ENCODE results near the gene OSBPL2. TPM values are rescaled to one million over a fixed set of nuclear protein-coding genes. Genes with fewer than 3 reads are reported as not detected.

OSBPL2 gene
- total RNA-seq, 1 experiment from 2014 or later: 49.5 TPM

DNA sequence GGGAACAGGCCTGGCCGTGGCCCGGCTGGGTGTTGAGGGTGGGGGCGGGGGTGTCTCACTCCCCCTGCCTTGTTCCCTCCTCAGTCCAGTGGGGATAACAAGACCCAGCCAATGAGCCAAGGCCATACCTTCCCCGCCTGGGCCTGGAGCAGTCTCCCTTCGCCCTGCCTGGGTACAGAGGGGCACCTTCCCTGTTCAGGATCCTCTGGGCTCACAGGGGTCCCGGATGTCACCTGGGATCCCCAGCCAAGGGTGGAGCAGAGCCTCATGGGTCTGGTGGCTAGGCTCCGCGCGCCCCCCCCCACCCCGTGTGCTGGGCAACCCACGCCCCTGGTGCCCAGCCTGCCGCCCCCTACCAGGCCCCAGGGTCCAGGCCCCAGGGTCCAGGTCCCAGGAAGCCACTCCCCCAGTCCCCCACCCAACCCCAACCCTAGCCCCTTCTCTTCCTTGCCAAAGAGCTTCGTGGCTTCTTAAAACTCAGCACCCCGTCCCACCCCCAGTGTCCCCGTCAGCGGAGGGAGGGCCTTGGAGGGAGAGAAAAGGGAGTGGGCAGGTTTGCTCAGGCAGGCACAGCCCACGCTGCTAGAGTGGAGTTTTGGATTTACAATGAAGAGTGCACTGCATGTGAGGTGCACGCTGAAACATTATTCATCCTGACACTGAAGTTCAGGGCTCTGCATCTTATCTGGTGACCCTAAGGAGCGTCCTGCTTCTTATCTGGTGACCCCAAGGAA, 30.1 kb upstream of the OSBPL2 start (continued):
- TF ChIP-seq, protein P1, sequence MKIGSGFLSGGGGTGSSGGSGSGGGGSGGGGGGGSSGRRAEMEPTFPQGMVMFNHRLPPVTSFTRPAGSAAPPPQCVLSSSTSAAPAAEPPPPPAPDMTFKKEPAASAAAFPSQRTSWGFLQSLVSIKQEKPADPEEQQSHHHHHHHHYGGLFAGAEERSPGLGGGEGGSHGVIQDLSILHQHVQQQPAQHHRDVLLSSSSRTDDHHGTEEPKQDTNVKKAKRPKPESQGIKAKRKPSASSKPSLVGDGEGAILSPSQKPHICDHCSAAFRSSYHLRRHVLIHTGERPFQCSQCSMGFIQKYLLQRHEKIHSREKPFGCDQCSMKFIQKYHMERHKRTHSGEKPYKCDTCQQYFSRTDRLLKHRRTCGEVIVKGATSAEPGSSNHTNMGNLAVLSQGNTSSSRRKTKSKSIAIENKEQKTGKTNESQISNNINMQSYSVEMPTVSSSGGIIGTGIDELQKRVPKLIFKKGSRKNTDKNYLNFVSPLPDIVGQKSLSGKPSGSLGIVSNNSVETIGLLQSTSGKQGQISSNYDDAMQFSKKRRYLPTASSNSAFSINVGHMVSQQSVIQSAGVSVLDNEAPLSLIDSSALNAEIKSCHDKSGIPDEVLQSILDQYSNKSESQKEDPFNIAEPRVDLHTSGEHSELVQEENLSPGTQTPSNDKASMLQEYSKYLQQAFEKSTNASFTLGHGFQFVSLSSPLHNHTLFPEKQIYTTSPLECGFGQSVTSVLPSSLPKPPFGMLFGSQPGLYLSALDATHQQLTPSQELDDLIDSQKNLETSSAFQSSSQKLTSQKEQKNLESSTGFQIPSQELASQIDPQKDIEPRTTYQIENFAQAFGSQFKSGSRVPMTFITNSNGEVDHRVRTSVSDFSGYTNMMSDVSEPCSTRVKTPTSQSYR (CRISPR knock-in tag; IDR thresholded peaks at IDR 0.05): no peak
- TF ChIP-seq EMX1 (CRISPR knock-in tag; IDR thresholded peaks at IDR 0.05) (no peak), GRHL2 (CRISPR knock-in tag; IDR thresholded peaks at IDR 0.05; ENCODE audit: insufficient replicate concordance, severe bottlenecking) (no peak)
- TF ChIP-seq, protein P2, sequence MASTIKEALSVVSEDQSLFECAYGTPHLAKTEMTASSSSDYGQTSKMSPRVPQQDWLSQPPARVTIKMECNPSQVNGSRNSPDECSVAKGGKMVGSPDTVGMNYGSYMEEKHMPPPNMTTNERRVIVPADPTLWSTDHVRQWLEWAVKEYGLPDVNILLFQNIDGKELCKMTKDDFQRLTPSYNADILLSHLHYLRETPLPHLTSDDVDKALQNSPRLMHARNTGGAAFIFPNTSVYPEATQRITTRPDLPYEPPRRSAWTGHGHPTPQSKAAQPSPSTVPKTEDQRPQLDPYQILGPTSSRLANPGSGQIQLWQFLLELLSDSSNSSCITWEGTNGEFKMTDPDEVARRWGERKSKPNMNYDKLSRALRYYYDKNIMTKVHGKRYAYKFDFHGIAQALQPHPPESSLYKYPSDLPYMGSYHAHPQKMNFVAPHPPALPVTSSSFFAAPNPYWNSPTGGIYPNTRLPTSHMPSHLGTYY (CRISPR knock-in tag; IDR thresholded peaks at IDR 0.05): no peak
- TF ChIP-seq, protein P3, sequence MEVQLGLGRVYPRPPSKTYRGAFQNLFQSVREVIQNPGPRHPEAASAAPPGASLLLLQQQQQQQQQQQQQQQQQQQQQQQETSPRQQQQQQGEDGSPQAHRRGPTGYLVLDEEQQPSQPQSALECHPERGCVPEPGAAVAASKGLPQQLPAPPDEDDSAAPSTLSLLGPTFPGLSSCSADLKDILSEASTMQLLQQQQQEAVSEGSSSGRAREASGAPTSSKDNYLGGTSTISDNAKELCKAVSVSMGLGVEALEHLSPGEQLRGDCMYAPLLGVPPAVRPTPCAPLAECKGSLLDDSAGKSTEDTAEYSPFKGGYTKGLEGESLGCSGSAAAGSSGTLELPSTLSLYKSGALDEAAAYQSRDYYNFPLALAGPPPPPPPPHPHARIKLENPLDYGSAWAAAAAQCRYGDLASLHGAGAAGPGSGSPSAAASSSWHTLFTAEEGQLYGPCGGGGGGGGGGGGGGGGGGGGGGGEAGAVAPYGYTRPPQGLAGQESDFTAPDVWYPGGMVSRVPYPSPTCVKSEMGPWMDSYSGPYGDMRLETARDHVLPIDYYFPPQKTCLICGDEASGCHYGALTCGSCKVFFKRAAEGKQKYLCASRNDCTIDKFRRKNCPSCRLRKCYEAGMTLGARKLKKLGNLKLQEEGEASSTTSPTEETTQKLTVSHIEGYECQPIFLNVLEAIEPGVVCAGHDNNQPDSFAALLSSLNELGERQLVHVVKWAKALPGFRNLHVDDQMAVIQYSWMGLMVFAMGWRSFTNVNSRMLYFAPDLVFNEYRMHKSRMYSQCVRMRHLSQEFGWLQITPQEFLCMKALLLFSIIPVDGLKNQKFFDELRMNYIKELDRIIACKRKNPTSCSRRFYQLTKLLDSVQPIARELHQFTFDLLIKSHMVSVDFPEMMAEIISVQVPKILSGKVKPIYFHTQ (CRISPR knock-in tag; IDR thresholded peaks at IDR 0.05): no peak
- TF ChIP-seq, protein P4, sequence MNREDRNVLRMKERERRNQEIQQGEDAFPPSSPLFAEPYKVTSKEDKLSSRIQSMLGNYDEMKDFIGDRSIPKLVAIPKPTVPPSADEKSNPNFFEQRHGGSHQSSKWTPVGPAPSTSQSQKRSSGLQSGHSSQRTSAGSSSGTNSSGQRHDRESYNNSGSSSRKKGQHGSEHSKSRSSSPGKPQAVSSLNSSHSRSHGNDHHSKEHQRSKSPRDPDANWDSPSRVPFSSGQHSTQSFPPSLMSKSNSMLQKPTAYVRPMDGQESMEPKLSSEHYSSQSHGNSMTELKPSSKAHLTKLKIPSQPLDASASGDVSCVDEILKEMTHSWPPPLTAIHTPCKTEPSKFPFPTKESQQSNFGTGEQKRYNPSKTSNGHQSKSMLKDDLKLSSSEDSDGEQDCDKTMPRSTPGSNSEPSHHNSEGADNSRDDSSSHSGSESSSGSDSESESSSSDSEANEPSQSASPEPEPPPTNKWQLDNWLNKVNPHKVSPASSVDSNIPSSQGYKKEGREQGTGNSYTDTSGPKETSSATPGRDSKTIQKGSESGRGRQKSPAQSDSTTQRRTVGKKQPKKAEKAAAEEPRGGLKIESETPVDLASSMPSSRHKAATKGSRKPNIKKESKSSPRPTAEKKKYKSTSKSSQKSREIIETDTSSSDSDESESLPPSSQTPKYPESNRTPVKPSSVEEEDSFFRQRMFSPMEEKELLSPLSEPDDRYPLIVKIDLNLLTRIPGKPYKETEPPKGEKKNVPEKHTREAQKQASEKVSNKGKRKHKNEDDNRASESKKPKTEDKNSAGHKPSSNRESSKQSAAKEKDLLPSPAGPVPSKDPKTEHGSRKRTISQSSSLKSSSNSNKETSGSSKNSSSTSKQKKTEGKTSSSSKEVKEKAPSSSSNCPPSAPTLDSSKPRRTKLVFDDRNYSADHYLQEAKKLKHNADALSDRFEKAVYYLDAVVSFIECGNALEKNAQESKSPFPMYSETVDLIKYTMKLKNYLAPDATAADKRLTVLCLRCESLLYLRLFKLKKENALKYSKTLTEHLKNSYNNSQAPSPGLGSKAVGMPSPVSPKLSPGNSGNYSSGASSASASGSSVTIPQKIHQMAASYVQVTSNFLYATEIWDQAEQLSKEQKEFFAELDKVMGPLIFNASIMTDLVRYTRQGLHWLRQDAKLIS (CRISPR knock-in tag; IDR thresholded peaks at IDR 0.05; ENCODE audit: borderline replicate concordance): no peak
- TF ChIP-seq, protein P5, sequence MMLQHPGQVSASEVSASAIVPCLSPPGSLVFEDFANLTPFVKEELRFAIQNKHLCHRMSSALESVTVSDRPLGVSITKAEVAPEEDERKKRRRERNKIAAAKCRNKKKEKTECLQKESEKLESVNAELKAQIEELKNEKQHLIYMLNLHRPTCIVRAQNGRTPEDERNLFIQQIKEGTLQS (CRISPR knock-in tag; conservative IDR thresholded peaks at IDR 0.05): no peak
- TF ChIP-seq, protein P6, sequence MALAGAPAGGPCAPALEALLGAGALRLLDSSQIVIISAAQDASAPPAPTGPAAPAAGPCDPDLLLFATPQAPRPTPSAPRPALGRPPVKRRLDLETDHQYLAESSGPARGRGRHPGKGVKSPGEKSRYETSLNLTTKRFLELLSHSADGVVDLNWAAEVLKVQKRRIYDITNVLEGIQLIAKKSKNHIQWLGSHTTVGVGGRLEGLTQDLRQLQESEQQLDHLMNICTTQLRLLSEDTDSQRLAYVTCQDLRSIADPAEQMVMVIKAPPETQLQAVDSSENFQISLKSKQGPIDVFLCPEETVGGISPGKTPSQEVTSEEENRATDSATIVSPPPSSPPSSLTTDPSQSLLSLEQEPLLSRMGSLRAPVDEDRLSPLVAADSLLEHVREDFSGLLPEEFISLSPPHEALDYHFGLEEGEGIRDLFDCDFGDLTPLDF (CRISPR knock-in tag; IDR thresholded peaks at IDR 0.05): no peak

DNA sequence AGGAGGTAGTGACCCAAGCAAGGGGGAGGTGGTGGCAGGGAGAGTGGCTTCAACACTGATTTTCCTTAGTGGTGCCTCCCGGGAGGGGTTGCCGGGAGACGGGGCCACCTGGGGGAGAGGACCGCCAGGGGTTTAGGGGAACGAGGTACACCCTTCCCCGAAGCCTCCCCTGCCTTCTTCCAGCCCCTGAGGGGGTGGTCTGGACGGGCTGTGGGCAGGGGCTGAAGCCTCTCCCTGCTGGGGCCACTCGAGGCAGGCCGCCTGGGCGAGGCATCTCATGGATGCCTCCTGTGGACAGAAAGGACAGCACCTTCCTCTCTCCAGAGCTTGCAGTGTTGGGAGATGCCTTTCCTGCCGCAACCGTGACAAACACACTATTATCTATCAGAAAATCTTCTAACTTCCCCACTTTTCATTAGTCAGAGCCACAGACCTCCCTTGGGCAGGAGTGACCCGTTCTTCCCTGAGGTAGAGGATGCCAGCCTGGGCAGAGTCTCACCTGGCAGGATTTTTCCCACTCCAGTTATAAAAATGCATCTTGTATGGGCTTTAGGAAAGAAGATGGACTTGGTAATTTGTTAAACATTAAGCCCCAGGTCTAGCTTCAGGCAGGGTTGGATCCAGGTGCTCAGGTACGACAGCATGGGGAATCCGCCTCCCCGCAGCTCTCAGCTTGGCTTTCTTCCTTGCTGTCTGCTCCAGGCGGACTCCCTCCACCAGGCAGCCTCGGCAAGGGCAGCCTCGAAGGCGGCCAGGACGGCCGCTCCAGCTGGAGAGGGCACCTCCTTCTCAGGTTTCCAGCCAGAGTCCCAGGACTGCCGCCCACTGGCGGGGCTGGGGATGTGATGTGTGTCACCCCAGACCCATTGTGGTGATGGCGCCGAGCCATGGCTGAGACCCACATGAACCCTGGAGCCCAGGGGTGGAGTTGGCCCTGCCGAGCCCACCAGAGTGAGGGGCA, 29.2 kb upstream of the OSBPL2 start:
- H3K36me3 Mint-ChIP-seq: no peaks in the 10 kb centered on the region
- ATAC-seq (peak; percentile 83), DNase-seq (ENCODE audit: low spot score) (peak; percentile 78)
- TF ChIP-seq GTF2I (CRISPR knock-in tag; conservative IDR thresholded peaks at IDR 0.05): 0 out of 2 replicates have a peak, but pooled peaks have one; percentile 36
- TF ChIP-seq, protein P7, sequence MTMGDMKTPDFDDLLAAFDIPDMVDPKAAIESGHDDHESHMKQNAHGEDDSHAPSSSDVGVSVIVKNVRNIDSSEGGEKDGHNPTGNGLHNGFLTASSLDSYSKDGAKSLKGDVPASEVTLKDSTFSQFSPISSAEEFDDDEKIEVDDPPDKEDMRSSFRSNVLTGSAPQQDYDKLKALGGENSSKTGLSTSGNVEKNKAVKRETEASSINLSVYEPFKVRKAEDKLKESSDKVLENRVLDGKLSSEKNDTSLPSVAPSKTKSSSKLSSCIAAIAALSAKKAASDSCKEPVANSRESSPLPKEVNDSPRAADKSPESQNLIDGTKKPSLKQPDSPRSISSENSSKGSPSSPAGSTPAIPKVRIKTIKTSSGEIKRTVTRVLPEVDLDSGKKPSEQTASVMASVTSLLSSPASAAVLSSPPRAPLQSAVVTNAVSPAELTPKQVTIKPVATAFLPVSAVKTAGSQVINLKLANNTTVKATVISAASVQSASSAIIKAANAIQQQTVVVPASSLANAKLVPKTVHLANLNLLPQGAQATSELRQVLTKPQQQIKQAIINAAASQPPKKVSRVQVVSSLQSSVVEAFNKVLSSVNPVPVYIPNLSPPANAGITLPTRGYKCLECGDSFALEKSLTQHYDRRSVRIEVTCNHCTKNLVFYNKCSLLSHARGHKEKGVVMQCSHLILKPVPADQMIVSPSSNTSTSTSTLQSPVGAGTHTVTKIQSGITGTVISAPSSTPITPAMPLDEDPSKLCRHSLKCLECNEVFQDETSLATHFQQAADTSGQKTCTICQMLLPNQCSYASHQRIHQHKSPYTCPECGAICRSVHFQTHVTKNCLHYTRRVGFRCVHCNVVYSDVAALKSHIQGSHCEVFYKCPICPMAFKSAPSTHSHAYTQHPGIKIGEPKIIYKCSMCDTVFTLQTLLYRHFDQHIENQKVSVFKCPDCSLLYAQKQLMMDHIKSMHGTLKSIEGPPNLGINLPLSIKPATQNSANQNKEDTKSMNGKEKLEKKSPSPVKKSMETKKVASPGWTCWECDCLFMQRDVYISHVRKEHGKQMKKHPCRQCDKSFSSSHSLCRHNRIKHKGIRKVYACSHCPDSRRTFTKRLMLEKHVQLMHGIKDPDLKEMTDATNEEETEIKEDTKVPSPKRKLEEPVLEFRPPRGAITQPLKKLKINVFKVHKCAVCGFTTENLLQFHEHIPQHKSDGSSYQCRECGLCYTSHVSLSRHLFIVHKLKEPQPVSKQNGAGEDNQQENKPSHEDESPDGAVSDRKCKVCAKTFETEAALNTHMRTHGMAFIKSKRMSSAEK (CRISPR knock-in tag; IDR thresholded peaks at IDR 0.05; ENCODE audit: borderline replicate concordance): no peak
- TF ChIP-seq CREM (CRISPR knock-in tag; IDR thresholded peaks at IDR 0.05): no peak
- TF ChIP-seq, protein P8, sequence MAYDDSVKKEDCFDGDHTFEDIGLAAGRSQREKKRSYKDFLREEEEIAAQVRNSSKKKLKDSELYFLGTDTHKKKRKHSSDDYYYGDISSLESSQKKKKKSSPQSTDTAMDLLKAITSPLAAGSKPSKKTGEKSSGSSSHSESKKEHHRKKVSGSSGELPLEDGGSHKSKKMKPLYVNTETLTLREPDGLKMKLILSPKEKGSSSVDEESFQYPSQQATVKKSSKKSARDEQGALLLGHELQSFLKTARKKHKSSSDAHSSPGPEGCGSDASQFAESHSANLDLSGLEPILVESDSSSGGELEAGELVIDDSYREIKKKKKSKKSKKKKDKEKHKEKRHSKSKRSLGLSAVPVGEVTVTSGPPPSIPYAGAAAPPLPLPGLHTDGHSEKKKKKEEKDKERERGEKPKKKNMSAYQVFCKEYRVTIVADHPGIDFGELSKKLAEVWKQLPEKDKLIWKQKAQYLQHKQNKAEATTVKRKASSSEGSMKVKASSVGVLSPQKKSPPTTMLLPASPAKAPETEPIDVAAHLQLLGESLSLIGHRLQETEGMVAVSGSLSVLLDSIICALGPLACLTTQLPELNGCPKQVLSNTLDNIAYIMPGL (CRISPR knock-in tag; IDR thresholded peaks at IDR 0.05): 0 out of 2 replicates have a peak, but pooled peaks have one; percentile 16
- H3K4me1 Mint-ChIP-seq: peaks cover 3% of the 10 kb centered on the region; the same call in 1 of the 2 replicates
- no peaks in the 10 kb centered on the region for H3K27me3 Mint-ChIP-seq (ENCODE audit: low read depth)
- no peak overlapping the region for H3K4me3 Mint-ChIP-seq
- H3K9me3 Mint-ChIP-seq: no peaks in the 10 kb centered on the region
- no peak overlapping the region for H3K27ac Mint-ChIP-seq
- POLR2A ChIA-PET: interaction anchor here (0.6 kb wide), 1 partner anchor 598 kb away, joined by 5 read pairs; no protein-coding TSS in a partner anchor
- CTCF ChIA-PET: interaction anchor here (0.6 to 1.4 kb wide), 14 partner anchors 10 to 255 kb away, joined by 3 to 7 read pairs (median 3); partner anchors contain the start of genes ADRM1 and OSBPL2

Data from WTC11 (cell line).